Transverse colon (tissue), 4 donors: ENCODE data around the gene TBX21. TPM values are rescaled to one million over a fixed set of nuclear protein-coding genes. Genes with fewer than 3 reads are reported as not detected.
A peak's percentile ranks its signal among the peaks of the same experiment; 100 is the strongest.

Source experiments
- DNase-seq: peaks from one replicate; pipeline ENCODE4 v3.0.0-alpha.2; 2019
- H3K27ac ChIP-seq, 4 donors: fragments of 200-600 bp; sonication (generic); 2 replicates each; pipeline ENCODE4 v1.5.1; 2016 to 2018; ENCODE audit warnings: inconsistent platforms in 4 of 4
- H3K27me3 ChIP-seq: fragments of 200-600 bp; sonication (generic); 2 replicates; pipeline ENCODE4 v1.5.1; 2017; ENCODE audit warnings: inconsistent platforms
- H3K36me3 ChIP-seq, 4 donors: fragments of 200-600 bp; sonication (generic); 2 replicates each; pipeline ENCODE4 v1.5.1; 2017 to 2019; ENCODE audit warnings: inconsistent platforms in 4 of 4
- H3K4me1 ChIP-seq, 4 donors: fragments of 200-600 bp; sonication (generic); 2 replicates each; pipeline ENCODE4 v1.5.1; 2017 to 2020; ENCODE audit warnings: inconsistent platforms in 4 of 4
- H3K4me3 ChIP-seq, 4 donors: fragments of 200-600 bp; sonication (generic); 1 replicate in 1 of 4; 2 replicates in 3 of 4; pipeline versions ENCODE4 v1.5.1 to v1.6.1; 2017 to 2019; ENCODE audit warnings: inconsistent platforms in 4 of 4
- H3K9me3 ChIP-seq, 2 donors: fragments of 200-600 bp; sonication (generic); 2 replicates each; pipeline ENCODE4 v1.5.1; 2017 to 2019; ENCODE audit warnings: inconsistent platforms in 2 of 2
- CTCF ChIP-seq, 5 experiments: fragments of 200-600 bp in 3 of 5; fragments of 450-650 bp in 2 of 5; sonication (generic) in 3 of 5; IDR thresholded peaks; 1 replicate in 2 of 5; 2 replicates in 3 of 5; pipeline ENCODE4 v1.5.1; 2016 to 2017; ENCODE audit warnings: antibody characterized with exemption in 5 of 5, inconsistent platforms in 3 of 5, mild to moderate bottlenecking in 2 of 5, moderate library complexity in 1 of 5
- EP300 ChIP-seq: sonication (generic); formaldehyde crosslinking; IDR thresholded peaks from one replicate; pipeline ENCODE4 v1.6.1; 2017; ENCODE audit warnings: antibody characterized with exemption, low read depth
- POLR2A ChIP-seq: fragments of 450-650 bp; IDR thresholded peaks from one replicate; pipeline ENCODE4 v1.6.1; 2016; ENCODE audit warnings: antibody characterized with exemption, mild to moderate bottlenecking, moderate library complexity
- POLR2AphosphoS5 ChIP-seq, 3 donors: sonication (generic); formaldehyde crosslinking; IDR thresholded peaks; one replicate each; pipeline ENCODE4 v1.6.1; 2016; ENCODE audit warnings: antibody characterized with exemption in 3 of 3
- WGBS, 2 donors: methylation state at CpG; one replicate each; pipeline ENCODE4 v1.1.5; 2018; ENCODE audit warnings: low coverage in 1 of 2; 5-methylcytosine and 5-hydroxymethylcytosine counted together
- in situ Hi-C, 4 donors: fragments of 200-750 bp; cut with MboI; loops; one replicate each; pipeline versions ENCODE4 v1.15.0 to v1.15.1; 2017; ENCODE audit warnings: low sequenced_read_pairs in 3 of 4, low pct_ligation_motif_present in 1 of 4, low pct_unique_long_range_greater_than_20kb in 1 of 4
- intact Hi-C: fragments of 100-400 bp; cut with DNase I; formaldehyde crosslinking; loops from one replicate; pipeline ENCODE4 v1.15.1; 2023; ENCODE audit warnings: low total_unique reads
- total RNA-seq, 4 donors: library from RNA; depleted of rRNA; stranded (reverse); fragments of >200 nt; gene quantifications; one replicate each; pipeline ENCODE4 v1.1.0, GENCODE V29; 2016

TBX21 gene
- total RNA-seq, 4 donors from 2014 or later, result 0.27 to 18.3 (median 4.9) TPM; not detected in 1

- TF ChIP-seq POLR2AphosphoS5 (IDR thresholded peaks at IDR 0.05) (no peak), CTCF (IDR thresholded peaks at IDR 0.05) (no peak), POLR2A (no peak), EP300 (no peak)
- no peak overlapping the region for H3K4me3 ChIP-seq
- peaks cover 61% of the 10 kb centered on the region for H3K27me3 ChIP-seq
- H3K36me3 ChIP-seq, result no peaks in the 10 kb centered on the region
- no peak overlapping the region for H3K27ac ChIP-seq
- H3K9me3 ChIP-seq, result no peaks in the 10 kb centered on the region
- 66 to 69% methylated on average over 2 to 8 of the region's 8 CpGs for WGBS, 2 donors
- in situ Hi-C loops (no loop called here), intact Hi-C loops (no loop called here)
- no peak for DNase-seq
- H3K4me1 ChIP-seq, result peaks cover 0 to 14% (median 9%) of the 10 kb centered on the region in 4 donors
Observed at GRCh38 chr17:47729476-47729875, 3.6 kb upstream of the TBX21 start.

GRCh38 chr17:47730681-47731080, 2.4 kb upstream of the TBX21 start:
- WGBS, 2 donors, result 80% methylated on average over 4 of the region's 4 CpGs; no CpG with 5 or more reads in 1 of the 2 donors
- peaks cover 0 to 14% (median 9%) of the 10 kb centered on the region in 4 donors for H3K4me1 ChIP-seq
- peaks cover 67% of the 10 kb centered on the region for H3K27me3 ChIP-seq
- no peaks in the 10 kb centered on the region for H3K9me3 ChIP-seq
- no peak overlapping the region for H3K4me3 ChIP-seq
- DNase-seq, result no peak
- intact Hi-C loops (no loop called here), in situ Hi-C loops (no loop called here)
- TF ChIP-seq EP300 (no peak), CTCF (IDR thresholded peaks at IDR 0.05) (no peak), POLR2A (no peak), POLR2AphosphoS5 (IDR thresholded peaks at IDR 0.05) (no peak)
- no peaks in the 10 kb centered on the region for H3K36me3 ChIP-seq
- H3K27ac ChIP-seq, result no peak overlapping the region

- TF ChIP-seq CTCF (IDR thresholded peaks at IDR 0.05), result no peak
- no peak for TF ChIP-seq POLR2A
- TF ChIP-seq POLR2AphosphoS5 (IDR thresholded peaks at IDR 0.05), result no peak
- no peak for TF ChIP-seq EP300
- Histone ChIP-seq H3K9me3 (no peaks in the 10 kb centered on the region), H3K4me3 (no peak overlapping the region), H3K27ac (no peak overlapping the region), H3K36me3 (no peaks in the 10 kb centered on the region), H3K27me3 (peaks cover 63% of the 10 kb centered on the region), H3K4me1 (peaks cover 0 to 14% (median 9%) of the 10 kb centered on the region in 4 donors)
- DNase-seq, result no peak
- in situ Hi-C loops (no loop called here), intact Hi-C loops (no loop called here)
- 83% methylated on average over 2 of the region's 2 CpGs; no CpG with 5 or more reads in 1 of the 2 donors for WGBS, 2 donors
Observed at GRCh38 chr17:47731396-47731795, 1.6 kb upstream of the TBX21 start.

- TF ChIP-seq POLR2AphosphoS5 (IDR thresholded peaks at IDR 0.05), result no peak
- TF ChIP-seq CTCF (IDR thresholded peaks at IDR 0.05), result no peak
- TF ChIP-seq POLR2A, result no peak
- no peak for TF ChIP-seq EP300
- DNase-seq, result no peak
- intact Hi-C loops (no loop called here), in situ Hi-C loops (no loop called here)
- H3K4me3 ChIP-seq, result peak overlapping the region in 2 of 4 donors; percentile 45 to 53
- H3K9me3 ChIP-seq, result no peaks in the 10 kb centered on the region
- H3K27me3 ChIP-seq, result peaks cover 65% of the 10 kb centered on the region
- H3K27ac ChIP-seq, result peak overlapping the region in 1 of 4 donors; percentile 60
- no peaks in the 10 kb centered on the region for H3K36me3 ChIP-seq
- peaks cover 0 to 14% (median 9%) of the 10 kb centered on the region in 4 donors for H3K4me1 ChIP-seq
- 47% methylated on average over 12 of the region's 12 CpGs; no CpG with 5 or more reads in 1 of the 2 donors for WGBS, 2 donors
Observed at GRCh38 chr17:47732399-47733046, 513 bp upstream of the TBX21 start.
